NCI-H774 (cell line): Measurements from ENCODE around the gene DAP.

Source experiments
- DNase-seq: peaks from one replicate; lab custom pipeline; 2025; lab: John Stamatoyannopoulos, UW

Gene DAP

GRCh38 chr5:10760096-10760920 lies 726 bp downstream of the DAP start:
- DNase-seq, result peak; percentile 70

- no peak for DNase-seq
Observed at GRCh38 chr5:10759111-10759510, 1.9 kb downstream of the DAP start.

- DNase-seq, result no peak
Observed at GRCh38 chr5:10757922-10758555, 3.0 kb downstream of the DAP start.

GRCh38 chr5:10757043-10757442 lies 4.0 kb downstream of the DAP start:
- DNase-seq, result no peak

DNA sequence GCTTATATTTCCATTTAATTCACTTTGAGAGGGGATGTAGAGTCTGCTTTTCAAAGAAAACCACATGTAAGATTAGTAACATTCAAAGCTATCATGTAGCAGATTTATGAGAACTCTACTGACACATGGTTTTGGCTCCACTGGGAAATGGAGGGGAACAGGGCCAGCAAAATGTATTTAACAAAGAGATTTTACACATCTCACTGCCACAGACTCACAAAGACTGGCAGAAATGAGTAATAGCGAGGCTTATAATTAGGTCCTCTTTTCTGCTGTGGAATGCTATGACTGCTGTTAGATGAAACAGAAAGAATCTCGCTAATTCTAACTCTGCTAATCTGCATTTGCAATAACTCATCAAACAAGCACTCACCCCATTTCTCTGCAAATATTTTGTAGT lies 4.5 kb downstream of the DAP start:
- DNase-seq, result no peak

DNA sequence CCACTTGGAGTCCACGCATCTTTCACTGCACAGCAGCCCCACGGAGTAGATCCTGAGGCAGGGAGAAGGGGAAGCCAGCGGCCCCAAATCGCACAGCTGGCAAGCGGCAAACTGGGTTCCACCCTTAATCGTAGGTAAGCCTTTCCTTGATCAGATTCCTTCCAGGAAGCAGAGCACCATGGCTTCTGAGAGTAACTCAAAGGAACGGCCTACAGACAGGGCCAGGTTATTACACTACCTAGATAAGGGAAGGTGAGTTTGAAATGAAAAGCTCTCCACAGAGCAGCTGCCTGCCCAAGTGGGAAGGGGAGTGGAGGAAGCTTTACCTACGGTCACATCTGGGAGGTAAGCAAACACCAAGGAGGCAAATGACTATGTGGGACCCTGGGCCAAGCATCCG lies 7.9 kb downstream of the DAP start:
- DNase-seq, result no peak

GRCh38 chr5:10752451-10752850 lies 8.6 kb downstream of the DAP start:
- DNase-seq, result no peak

GRCh38 chr5:10750909-10751308 lies 10.1 kb downstream of the DAP start:
- no peak for DNase-seq

DNA sequence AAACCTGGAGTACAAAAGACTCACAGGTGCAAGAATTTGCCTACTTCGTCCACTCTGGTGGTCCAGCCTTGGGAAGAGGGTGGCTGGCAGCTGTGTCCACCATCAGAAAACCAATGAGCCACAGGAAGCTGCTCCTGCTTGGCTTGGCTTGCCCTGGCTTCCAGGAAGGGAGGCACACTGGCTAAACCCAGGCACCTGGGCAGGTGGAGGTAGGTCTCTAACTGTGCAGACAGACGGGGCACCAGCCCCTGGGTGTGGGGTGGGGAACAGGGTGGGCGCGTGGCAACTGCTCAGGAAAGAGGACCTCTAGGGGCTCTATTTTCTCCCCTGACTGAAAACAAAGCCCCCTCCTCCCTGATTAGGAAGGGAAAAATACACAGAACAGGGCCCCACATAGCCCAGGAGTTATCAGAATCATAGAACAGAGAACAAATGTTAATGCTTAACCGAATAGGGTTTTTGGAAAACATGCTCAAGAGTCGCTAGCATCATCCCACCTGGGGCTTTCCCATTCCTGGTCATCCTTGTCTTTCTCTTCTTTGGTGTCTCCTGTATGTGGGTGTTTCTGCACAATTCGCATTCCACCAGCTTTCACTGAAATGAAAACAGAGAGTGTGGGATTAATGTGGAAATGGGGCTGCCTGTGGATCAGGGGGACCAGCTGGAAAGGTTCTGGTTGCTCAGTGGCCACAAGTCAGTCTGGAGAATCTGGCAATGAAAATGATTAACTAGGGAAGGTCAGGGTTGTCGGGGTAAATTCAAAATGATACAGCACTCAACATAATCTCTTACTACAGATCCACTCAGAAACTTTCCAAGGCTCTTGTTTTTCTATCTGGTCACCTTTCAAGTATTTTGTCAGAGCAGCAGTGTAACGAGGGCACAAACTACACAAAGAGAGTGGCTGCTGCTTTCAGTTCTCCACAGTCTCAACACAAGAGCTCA lies 13.1 kb downstream of the DAP start:
- no peak for DNase-seq

- no peak for DNase-seq
Observed at GRCh38 chr5:10746711-10747110, 14.3 kb downstream of the DAP start.

GRCh38 chr5:10745133-10745532 lies 15.9 kb downstream of the DAP start:
- DNase-seq, result no peak

DNA sequence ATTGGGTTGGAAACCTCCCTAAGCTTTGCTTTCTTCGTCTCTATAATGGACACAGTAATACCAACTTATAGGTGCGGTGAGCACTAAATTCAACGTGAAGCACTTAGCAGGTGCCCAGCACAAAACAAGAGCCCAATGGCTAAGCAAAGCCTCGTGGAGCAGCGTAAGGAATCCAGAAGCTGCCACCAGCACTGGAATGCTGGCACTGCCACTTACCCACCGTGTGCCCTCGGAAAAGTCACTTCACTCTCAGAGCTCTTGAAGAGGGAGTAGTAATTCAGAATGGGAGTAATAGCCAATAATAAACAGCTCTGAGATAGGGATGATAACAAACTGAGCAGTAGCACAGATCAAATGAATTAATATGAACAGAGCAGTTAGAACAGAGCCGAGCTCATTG lies 16.4 kb downstream of the DAP start:
- no peak for DNase-seq

DNA sequence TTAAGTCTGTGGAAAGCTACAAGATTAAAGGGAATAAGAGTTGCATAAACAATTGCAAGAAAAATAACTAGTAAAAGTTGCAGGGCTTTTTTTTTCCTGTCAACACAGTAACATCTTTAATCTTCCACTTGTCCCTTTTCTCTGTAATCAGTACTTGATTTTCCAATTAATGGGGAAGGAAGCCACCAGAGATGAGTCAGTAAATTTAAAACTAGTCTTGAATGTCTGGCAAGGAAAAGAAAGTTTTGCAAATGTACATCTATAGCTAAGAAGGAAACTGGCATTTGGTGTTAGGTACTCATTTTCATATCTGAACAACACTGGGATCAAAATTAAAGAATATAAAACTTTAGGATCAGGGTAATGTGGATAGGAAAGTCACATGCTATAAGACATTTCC lies 17.1 kb downstream of the DAP start:
- no peak for DNase-seq

DNA sequence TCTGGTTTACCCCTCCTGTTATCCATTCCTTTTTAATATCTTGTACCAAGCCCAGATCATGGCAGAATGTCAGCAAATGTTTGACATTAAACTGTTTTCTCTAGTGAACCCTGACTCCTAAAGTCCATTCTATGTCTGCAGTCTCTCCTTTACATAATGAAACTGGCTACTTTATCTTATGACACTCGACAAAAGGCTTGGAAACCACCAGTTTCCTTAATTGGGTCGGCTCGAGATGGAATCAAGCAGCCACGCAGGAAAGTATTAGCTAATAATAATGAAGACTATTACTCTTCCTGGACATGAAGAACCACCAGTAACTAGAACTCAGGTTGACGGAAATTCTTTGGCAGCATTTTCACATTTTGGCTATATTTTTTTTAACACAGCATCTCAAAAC lies 17.5 kb downstream of the DAP start:
- no peak for DNase-seq

DNA sequence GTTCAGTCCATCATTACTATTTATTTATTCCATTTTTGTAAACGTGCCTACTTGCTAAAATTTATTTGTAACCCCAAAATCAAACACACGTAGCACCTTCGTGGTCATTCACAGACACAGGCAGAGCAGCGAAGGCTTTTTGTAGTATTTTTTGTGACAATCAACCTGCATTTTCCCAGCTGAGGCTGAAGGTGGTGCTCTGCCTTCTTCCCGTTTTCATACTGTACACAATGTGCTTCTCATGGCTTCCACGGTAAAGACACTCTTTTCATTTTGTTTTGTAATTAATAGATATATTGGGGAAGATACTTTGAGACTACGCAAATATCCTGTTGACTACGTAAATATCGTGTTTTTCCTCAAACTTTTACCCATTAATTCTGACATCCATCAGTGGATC lies 19.4 kb downstream of the DAP start:
- no peak for DNase-seq

GRCh38 chr5:10740384-10740783 lies 20.6 kb downstream of the DAP start:
- DNase-seq, result no peak

DNA sequence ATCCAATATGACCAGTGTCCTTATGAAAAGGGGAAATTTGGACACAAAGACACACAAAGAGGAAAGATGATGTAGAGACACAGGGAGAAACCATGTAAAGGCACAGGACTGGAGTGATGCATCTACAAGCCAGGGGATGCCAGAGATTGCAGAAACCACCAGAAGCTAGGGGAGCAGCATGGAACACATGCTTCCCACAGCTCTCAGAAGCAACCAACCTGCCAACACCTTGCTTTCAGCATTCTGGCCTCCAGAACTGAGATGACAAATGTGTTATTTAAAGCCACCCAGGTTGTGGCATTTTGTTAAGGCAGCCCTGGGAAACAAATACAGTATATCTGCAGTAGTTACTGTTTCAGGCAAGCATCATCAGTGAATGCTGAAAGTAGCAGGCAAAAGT lies 23.2 kb downstream of the DAP start:
- no peak for DNase-seq

DNA sequence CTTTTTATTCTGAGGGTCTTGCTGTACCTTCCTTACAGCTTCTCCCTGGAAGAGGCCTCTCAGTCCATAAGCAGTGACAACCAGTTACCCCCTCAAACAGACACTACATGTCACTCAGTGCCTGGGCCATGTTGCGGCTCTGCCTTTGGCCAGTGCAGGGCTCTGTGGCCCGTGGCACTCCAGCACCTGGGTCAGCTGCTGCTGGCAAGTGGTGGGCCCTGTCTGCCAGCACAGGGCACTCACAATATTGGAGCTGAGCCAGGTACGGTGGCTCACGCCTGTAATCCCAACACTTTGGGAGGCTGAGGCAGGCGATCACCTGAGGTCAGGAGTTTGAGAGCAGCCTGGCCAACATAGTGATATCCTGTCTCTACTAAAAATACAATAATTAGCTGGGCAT lies 24.2 kb downstream of the DAP start:
- no peak for DNase-seq

- no peak for DNase-seq
Observed at GRCh38 chr5:10736354-10736753, 24.7 kb downstream of the DAP start.

DNA sequence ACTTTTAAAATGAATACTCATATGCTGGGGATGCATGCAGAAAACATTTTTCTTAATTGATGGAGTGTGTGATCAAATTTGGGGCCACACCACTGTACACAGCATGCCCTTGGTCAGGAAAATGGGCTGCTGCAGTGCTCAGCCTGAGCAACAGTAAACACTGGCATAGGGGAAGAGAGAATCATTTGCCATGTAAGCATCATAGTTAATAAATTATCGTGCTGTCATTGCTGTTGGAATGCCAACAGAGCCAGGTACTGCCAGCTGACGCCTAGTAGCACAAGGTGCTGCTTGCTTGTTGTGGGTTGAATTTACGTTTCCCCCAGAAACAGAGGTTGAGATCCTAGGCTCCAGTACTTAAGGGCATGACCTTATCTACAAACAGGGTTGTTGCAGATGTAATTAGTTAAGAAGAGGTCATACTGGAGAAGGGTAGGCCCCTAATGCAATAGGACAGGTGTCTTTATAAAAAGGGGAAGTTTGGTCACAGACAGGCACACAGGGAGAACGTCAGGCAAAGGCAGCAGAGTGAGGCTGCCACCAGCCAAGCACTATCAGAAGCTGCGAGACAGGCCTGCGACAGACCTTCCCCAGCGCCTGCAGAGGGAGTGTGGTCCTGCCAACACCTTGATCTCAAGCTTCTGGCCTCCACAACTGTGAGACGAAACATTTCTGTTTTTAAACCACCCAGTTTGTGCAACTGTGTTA lies 25.3 kb downstream of the DAP start:
- no peak for DNase-seq

- DNase-seq, result no peak
Observed at GRCh38 chr5:10734832-10735523, 26.1 kb downstream of the DAP start.
